ENCODE results near the gene CHST5. TPM values are rescaled to one million over a fixed set of nuclear protein-coding genes. Genes with fewer than 3 reads are reported as not detected.
"Not testable (repeated sequence)": the region's sequence is repeated elsewhere in the genome, so short reads cannot be mapped to it uniquely, and the experiment has no call there.

The CHST5 gene
- total RNA-seq, 2 donors from 2014 or later = 0.26 to 1.1 TPM

DNA sequence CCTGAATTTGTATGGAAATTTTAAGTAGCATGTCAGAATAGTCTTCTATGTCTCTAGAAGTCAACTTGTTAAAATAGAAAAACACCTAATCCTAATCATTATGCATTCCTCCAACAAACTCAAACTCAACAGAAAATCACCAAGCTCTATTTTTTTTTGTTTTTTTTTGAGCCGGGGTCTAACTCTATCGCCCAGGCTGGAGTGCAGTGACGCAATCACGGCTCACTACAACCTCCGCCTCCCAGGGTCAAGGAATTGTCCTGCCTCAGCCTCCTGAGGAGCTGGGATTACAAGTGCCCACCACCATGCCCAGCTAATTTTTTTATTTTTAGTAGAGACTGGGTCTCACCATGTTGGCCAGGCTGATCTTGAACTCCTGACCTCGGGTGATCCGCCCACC is 10.4 kb upstream of the CHST5 start:
- H3K9me3 ChIP-seq (ENCODE audit: control insufficient read depth, low read length) = no peaks in the 10 kb centered on the region
- WGBS, 2 experiments (ENCODE audit: insufficient coverage in 1 of 2, insufficient read length in 1 of 2) = 96 to 97% methylated on average over 7 of the region's 7 CpGs
- no peak for DNase-seq
- H3K4me3 Mint-ChIP-seq = no peak overlapping the region
- no peak overlapping the region for H3K9ac ChIP-seq (ENCODE audit: extremely low read depth, low read length, poor library complexity, severe bottlenecking)
- no peaks in the 10 kb centered on the region for H3K36me3 ChIP-seq (ENCODE audit: control insufficient read depth, insufficient read depth, low read length)
- no peaks in the 10 kb centered on the region for H3K9me3 Mint-ChIP-seq
- no peak overlapping the region for H3K4me3 ChIP-seq (ENCODE audit: low read length)
- H3K27ac ChIP-seq (ENCODE audit: low read depth, low read length) = no peak overlapping the region
- peaks cover 2% of the 10 kb centered on the region for H3K4me1 ChIP-seq (ENCODE audit: control insufficient read depth, insufficient read depth, low read length)
- TF ChIP-seq, protein P1, sequence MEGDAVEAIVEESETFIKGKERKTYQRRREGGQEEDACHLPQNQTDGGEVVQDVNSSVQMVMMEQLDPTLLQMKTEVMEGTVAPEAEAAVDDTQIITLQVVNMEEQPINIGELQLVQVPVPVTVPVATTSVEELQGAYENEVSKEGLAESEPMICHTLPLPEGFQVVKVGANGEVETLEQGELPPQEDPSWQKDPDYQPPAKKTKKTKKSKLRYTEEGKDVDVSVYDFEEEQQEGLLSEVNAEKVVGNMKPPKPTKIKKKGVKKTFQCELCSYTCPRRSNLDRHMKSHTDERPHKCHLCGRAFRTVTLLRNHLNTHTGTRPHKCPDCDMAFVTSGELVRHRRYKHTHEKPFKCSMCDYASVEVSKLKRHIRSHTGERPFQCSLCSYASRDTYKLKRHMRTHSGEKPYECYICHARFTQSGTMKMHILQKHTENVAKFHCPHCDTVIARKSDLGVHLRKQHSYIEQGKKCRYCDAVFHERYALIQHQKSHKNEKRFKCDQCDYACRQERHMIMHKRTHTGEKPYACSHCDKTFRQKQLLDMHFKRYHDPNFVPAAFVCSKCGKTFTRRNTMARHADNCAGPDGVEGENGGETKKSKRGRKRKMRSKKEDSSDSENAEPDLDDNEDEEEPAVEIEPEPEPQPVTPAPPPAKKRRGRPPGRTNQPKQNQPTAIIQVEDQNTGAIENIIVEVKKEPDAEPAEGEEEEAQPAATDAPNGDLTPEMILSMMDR (conservative IDR thresholded peaks at IDR 0.05) = no peak
- H3K27me3 Mint-ChIP-seq (ENCODE audit: insufficient read depth) = no peaks in the 10 kb centered on the region
- no peaks in the 10 kb centered on the region for H3K4me1 Mint-ChIP-seq
- H3K27me3 ChIP-seq (ENCODE audit: control insufficient read depth, insufficient read depth, low read length, poor library complexity, severe bottlenecking) = no peaks in the 10 kb centered on the region
- no peak overlapping the region for H3K27ac Mint-ChIP-seq
- H3K36me3 Mint-ChIP-seq (ENCODE audit: low read depth) = peaks cover 19% of the 10 kb centered on the region

DNA sequence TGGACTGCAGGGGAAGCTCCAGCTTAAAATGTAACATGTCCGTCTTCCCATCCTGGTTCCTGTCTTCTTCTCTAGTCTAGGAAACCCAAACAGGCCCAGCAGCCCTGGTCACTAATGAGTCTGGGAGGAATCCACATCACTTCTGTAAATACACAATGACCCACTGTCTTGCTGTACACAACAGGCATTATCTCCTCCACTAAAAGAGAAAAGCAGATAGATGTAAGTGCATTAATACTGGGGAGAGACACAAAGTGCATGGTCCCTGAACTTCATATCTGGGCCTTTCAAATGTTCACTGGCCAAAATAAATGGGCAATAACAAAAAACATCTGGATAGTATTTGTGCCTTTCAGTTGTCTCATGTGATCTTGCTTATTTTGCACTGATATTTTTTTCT is 10.0 kb upstream of the CHST5 start:
- not testable (repeated sequence) for H3K9me3 ChIP-seq (ENCODE audit: control insufficient read depth, low read length); DNase-seq; H3K9ac ChIP-seq (ENCODE audit: extremely low read depth, low read length, poor library complexity, severe bottlenecking); H3K9me3 Mint-ChIP-seq; H3K4me3 Mint-ChIP-seq; H3K4me3 ChIP-seq (ENCODE audit: low read length); H3K27ac Mint-ChIP-seq; H3K36me3 ChIP-seq (ENCODE audit: control insufficient read depth, insufficient read depth, low read length); H3K27me3 ChIP-seq (ENCODE audit: control insufficient read depth, insufficient read depth, low read length, poor library complexity, severe bottlenecking); H3K4me1 ChIP-seq (ENCODE audit: control insufficient read depth, insufficient read depth, low read length); H3K27ac ChIP-seq (ENCODE audit: low read depth, low read length); H3K4me1 Mint-ChIP-seq; H3K27me3 Mint-ChIP-seq (ENCODE audit: insufficient read depth)
- peaks cover 21% of the 10 kb centered on the region for H3K36me3 Mint-ChIP-seq (ENCODE audit: low read depth)
- no CpG with 5 or more reads among the region's 1 CpG for WGBS, 2 experiments (ENCODE audit: insufficient coverage in 1 of 2, insufficient read length in 1 of 2)

DNA sequence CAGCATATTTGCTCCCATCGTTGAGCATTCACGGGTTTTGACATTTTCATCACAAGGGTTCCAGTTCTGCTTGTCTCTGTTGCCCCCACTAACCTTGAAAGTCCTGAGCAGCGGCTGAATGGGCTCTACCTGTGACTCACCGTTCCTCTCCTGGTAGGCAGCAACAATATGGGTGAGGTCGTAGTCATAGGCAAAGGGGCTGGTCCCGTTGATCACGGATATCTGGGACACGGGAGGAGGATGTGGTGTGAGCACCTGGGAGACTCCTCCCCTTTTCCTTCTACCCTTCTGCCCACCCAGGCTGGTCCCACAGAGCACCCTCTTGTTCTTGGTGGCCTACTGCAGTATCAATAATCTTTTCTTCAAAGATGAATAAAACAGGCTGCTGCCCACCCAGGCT is 6.6 kb upstream of the CHST5 start:
- not testable (repeated sequence) for H3K27ac ChIP-seq (ENCODE audit: low read depth, low read length); H3K9me3 ChIP-seq (ENCODE audit: control insufficient read depth, low read length); H3K9me3 Mint-ChIP-seq; H3K4me3 ChIP-seq (ENCODE audit: low read length); H3K4me3 Mint-ChIP-seq; H3K9ac ChIP-seq (ENCODE audit: extremely low read depth, low read length, poor library complexity, severe bottlenecking); H3K27me3 Mint-ChIP-seq (ENCODE audit: insufficient read depth); H3K4me1 ChIP-seq (ENCODE audit: control insufficient read depth, insufficient read depth, low read length); DNase-seq; H3K27me3 ChIP-seq (ENCODE audit: control insufficient read depth, insufficient read depth, low read length, poor library complexity, severe bottlenecking); H3K4me1 Mint-ChIP-seq; H3K36me3 ChIP-seq (ENCODE audit: control insufficient read depth, insufficient read depth, low read length); H3K27ac Mint-ChIP-seq
- WGBS, 2 experiments (ENCODE audit: insufficient coverage in 1 of 2, insufficient read length in 1 of 2) = 93% methylated on average over 8 of the region's 8 CpGs; no CpG with 5 or more reads in 1 of the 2 experiments
- H3K36me3 Mint-ChIP-seq (ENCODE audit: low read depth) = peaks cover 25% of the 10 kb centered on the region

DNA sequence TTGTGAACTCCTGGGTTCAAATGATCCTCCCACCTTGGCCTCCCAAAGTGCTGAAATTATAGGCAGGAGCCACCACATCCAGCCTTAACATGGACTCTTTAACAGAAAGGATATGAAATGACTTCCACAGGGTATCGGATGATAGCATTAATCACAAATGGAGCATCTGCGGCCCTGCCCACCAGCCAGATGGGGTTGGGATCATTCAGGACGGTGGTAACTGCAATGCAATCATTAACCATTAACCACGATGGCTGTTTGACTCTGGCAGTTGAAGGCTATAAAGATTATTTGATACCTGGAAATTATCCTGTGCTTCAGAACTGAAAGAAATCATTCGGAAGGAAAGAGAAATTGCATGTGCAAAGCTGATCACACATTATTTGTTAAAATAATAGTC is 5.3 kb upstream of the CHST5 start:
- 90 to 94% methylated on average over 4 to 5 of the region's 5 CpGs for WGBS, 2 experiments (ENCODE audit: insufficient coverage in 1 of 2, insufficient read length in 1 of 2)
- Histone ChIP-seq H3K36me3 (ENCODE audit: control insufficient read depth, insufficient read depth, low read length) (no peaks in the 10 kb centered on the region), H3K9me3 (ENCODE audit: control insufficient read depth, low read length) (no peaks in the 10 kb centered on the region), H3K27ac (ENCODE audit: low read depth, low read length) (no peak overlapping the region), H3K4me3 (ENCODE audit: low read length) (no peak overlapping the region), H3K9ac (ENCODE audit: extremely low read depth, low read length, poor library complexity, severe bottlenecking) (no peak overlapping the region), H3K4me1 (ENCODE audit: control insufficient read depth, insufficient read depth, low read length) (peaks cover 2% of the 10 kb centered on the region), H3K27me3 (ENCODE audit: control insufficient read depth, insufficient read depth, low read length, poor library complexity, severe bottlenecking) (no peaks in the 10 kb centered on the region)
- H3K27me3 Mint-ChIP-seq (ENCODE audit: insufficient read depth) = no peaks in the 10 kb centered on the region
- TF ChIP-seq, protein P1 (conservative IDR thresholded peaks at IDR 0.05) = no peak
- no peak for DNase-seq
- no peaks in the 10 kb centered on the region for H3K4me1 Mint-ChIP-seq
- H3K27ac Mint-ChIP-seq = no peak overlapping the region
- no peak overlapping the region for H3K4me3 Mint-ChIP-seq
- peaks cover 25% of the 10 kb centered on the region for H3K36me3 Mint-ChIP-seq (ENCODE audit: low read depth)
- no peaks in the 10 kb centered on the region for H3K9me3 Mint-ChIP-seq

DNA sequence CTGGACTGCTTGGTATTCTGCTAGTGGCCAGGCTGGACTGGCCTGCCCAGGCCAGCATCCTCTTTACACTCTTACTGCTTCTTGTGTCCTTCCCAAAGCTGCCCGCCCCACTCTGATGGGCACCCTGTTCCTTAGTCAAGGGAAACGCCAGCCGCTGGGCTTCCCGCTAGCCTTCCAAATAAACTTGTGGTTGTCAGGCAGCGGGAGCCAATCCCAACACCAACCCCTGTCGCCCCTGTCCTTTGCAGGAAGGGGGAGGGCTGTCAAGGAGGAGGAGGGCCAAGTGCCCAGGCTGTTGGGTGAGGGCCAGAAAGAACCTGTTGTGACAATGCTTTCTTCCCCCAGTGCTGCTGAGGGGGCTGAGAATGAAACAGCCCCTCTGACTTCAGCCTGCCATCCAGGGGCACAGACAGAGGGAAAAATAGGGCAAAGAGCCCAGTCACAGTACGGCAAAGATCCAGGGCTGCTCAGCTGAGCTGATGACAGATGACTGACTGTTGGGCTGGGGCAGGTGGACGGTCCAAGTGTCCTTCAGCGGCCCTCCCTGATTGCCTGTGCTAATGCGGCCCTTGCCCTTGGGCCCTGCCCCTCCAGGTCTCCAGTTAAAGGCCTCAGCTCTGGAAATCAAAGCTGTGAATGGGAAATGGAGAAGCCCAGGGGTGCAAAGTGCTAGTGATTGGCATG is 3.1 kb upstream of the CHST5 start:
- H3K4me3 Mint-ChIP-seq; H3K27ac ChIP-seq (ENCODE audit: low read depth, low read length); H3K4me1 ChIP-seq (ENCODE audit: control insufficient read depth, insufficient read depth, low read length); H3K27me3 Mint-ChIP-seq (ENCODE audit: insufficient read depth); H3K9me3 Mint-ChIP-seq; H3K27ac Mint-ChIP-seq; H3K4me3 ChIP-seq (ENCODE audit: low read length); H3K4me1 Mint-ChIP-seq; DNase-seq; H3K9ac ChIP-seq (ENCODE audit: extremely low read depth, low read length, poor library complexity, severe bottlenecking); H3K9me3 ChIP-seq (ENCODE audit: control insufficient read depth, low read length); H3K36me3 ChIP-seq (ENCODE audit: control insufficient read depth, insufficient read depth, low read length); H3K27me3 ChIP-seq (ENCODE audit: control insufficient read depth, insufficient read depth, low read length, poor library complexity, severe bottlenecking): not testable (repeated sequence)
- 100% methylated on average over 2 of the region's 10 CpGs; no CpG with 5 or more reads in 1 of the 2 experiments for WGBS, 2 experiments (ENCODE audit: insufficient coverage in 1 of 2, insufficient read length in 1 of 2)
- H3K36me3 Mint-ChIP-seq (ENCODE audit: low read depth) = peaks cover 15% of the 10 kb centered on the region

All from endodermal cell (in vitro differentiated cells).